ENCODE measurements around the gene TRUB2.

GRCh38 chr9:128294142-128294541 lies 28.1 kb downstream of the TRUB2 start:
- TF ChIP-seq CTCF (IDR thresholded peaks at IDR 0.05): no peak
- TF ChIP-seq POLR2A (IDR thresholded peaks at IDR 0.05): no peak
- TF ChIP-seq POLR2AphosphoS5 (IDR thresholded peaks at IDR 0.05; ENCODE audit: insufficient read depth in 1 of 2, low read depth in 1 of 2): no peak

Measured in vagina (tissue), 2 donors.